Endothelial cell of umbilical vein (primary cell): ENCODE data around the gene TCHP. TPM values are rescaled to one million over a fixed set of nuclear protein-coding genes. Genes with fewer than 3 reads are reported as not detected.
"Not testable (repeated sequence)": the region's sequence is repeated elsewhere in the genome, so short reads cannot be mapped to it uniquely, and the experiment has no call there.

Experiments used
- BruUV-seq: library from RNA; stranded (reverse); fragments of 400-500 nt; replicated peaks from 2 replicates; lab custom pipeline; 2021; lab: Mats Ljungman, UMichigan
- CTCF ChIA-PET: fragments of 300-600, 350-600 bp; sonication (Branson Sonifier 250); formaldehyde crosslinking; loops from one replicate; lab custom pipeline; 2021; ENCODE audit warnings: antibody characterized with exemption, inconsistent platforms; lab: Charles Lee
- POLR2A ChIA-PET: fragments of 300-600, 350-600 bp; sonication (Branson Sonifier 250); formaldehyde crosslinking; loops from one replicate; lab custom pipeline; 2021; ENCODE audit warnings: antibody characterized with exemption, inconsistent platforms; lab: Charles Lee
- DNase-seq: peaks from one replicate; pipeline ENCODE4 v3.0.0-alpha.2; 2011; ENCODE audit warnings: low read depth, low spot score
- FAIRE-seq: peaks from 2 replicates; lab custom pipeline; 2011; peaks lifted over from hg19 to GRCh38; lab: Jason Lieb, UNC
- H2AFZ ChIP-seq: 2 replicates; pipeline ENCODE4 v1.6.0; 2012; ENCODE audit warnings: low read depth, low read length, control low read depth, inconsistent platforms
- H3K27ac ChIP-seq: 2 replicates; pipeline ENCODE4 v1.5.1; 2011; ENCODE audit warnings: low read depth, mild to moderate bottlenecking, control low read depth, low read length, moderate library complexity; ENCODE audit not compliant: insufficient read depth
- H3K27me3 ChIP-seq, 2 experiments: 2 replicates each; pipeline versions ENCODE4 v1.6.0 to v1.6.1; 2011; ENCODE audit warnings: low read length in 2 of 2, mixed read lengths in 1 of 2; ENCODE audit not compliant: control insufficient read depth in 2 of 2, insufficient read depth in 2 of 2
- H3K36me3 ChIP-seq, 2 experiments: 2 replicates in 1 of 2; 3 replicates in 1 of 2; pipeline ENCODE4 v1.5.1; 2011; ENCODE audit warnings: low read length in 2 of 2, mild to moderate bottlenecking in 1 of 2, moderate library complexity in 1 of 2; ENCODE audit not compliant: control insufficient read depth in 2 of 2, insufficient read depth in 2 of 2; ENCODE audit errors: extremely low read depth in 1 of 2
- H3K4me1 ChIP-seq: 3 replicates; pipeline ENCODE4 v1.5.1; 2011; ENCODE audit warnings: mild to moderate bottlenecking, low read length; ENCODE audit not compliant: control insufficient read depth, insufficient read depth; ENCODE audit errors: extremely low read depth
- H3K4me2 ChIP-seq: 2 replicates; pipeline ENCODE4 v1.6.1; 2011; ENCODE audit warnings: low read length, control low read depth, mixed read lengths; ENCODE audit not compliant: insufficient read depth
- H3K4me3 ChIP-seq, 3 experiments: fragments of 200-600 bp in 1 of 3; sonication (generic), shearing (Covaris generic) in 1 of 3; replicated peaks in 1 of 3; 2 replicates each; pipeline ENCODE4 v1.5.1; 2011 to 2016; ENCODE audit warnings: control low read depth in 3 of 3, low read length in 3 of 3, mild to moderate bottlenecking in 2 of 3, inconsistent platforms in 1 of 3, low read depth in 1 of 3, moderate library complexity in 1 of 3; ENCODE audit not compliant: insufficient read depth in 1 of 3
- H3K79me2 ChIP-seq: 2 replicates; pipeline ENCODE4 v1.6.0; 2012; ENCODE audit warnings: low read length, inconsistent platforms; ENCODE audit not compliant: control insufficient read depth, insufficient read depth
- H3K9ac ChIP-seq: replicated peaks from 2 replicates; pipeline ENCODE3; 2011; ENCODE audit warnings: low read length, control low read depth; ENCODE audit not compliant: insufficient read depth; ENCODE audit errors: extremely low read depth
- H3K9me1 ChIP-seq: replicated peaks from 3 replicates; pipeline ENCODE4 v1.6.0; 2011; ENCODE audit warnings: mild to moderate bottlenecking, low read length; ENCODE audit not compliant: control insufficient read depth, insufficient read depth; ENCODE audit errors: extremely low read depth
- H3K9me3 ChIP-seq: replicated peaks from 2 replicates; pipeline ENCODE4 v1.5.1; 2012; ENCODE audit warnings: low read length, inconsistent platforms; ENCODE audit not compliant: control insufficient read depth, insufficient read depth
- H4K20me1 ChIP-seq: replicated peaks from 2 replicates; pipeline ENCODE3; 2011; ENCODE audit warnings: mild to moderate bottlenecking, low read length; ENCODE audit not compliant: control insufficient read depth, insufficient read depth; ENCODE audit errors: extremely low read depth
- CTCF ChIP-seq, 2 donors: IDR thresholded peaks; 1 replicate in 1 of 2; 2 replicates in 1 of 2; pipeline ENCODE4 v1.5.1; 2011; ENCODE audit warnings: low read length in 2 of 2, mild to moderate bottlenecking in 2 of 2, moderate library complexity in 2 of 2, control low read depth in 1 of 2, inconsistent platforms in 1 of 2, low read depth in 1 of 2; ENCODE audit not compliant: insufficient read depth in 1 of 2; ENCODE audit errors: extremely low read depth in 1 of 2
- EZH2 ChIP-seq: IDR thresholded peaks from 2 replicates; pipeline ENCODE4 v1.6.1; 2012; ENCODE audit warnings: borderline replicate concordance, low read depth, mild to moderate bottlenecking, moderate library complexity, low read length, inconsistent platforms; ENCODE audit not compliant: severe bottlenecking
- FOS ChIP-seq: IDR thresholded peaks from 2 replicates; pipeline ENCODE4 v1.6.1; 2011; ENCODE audit warnings: mild to moderate bottlenecking, low read length, moderate library complexity, borderline replicate concordance; ENCODE audit not compliant: insufficient read depth
- GATA2 ChIP-seq: IDR thresholded peaks from 2 replicates; pipeline ENCODE4 v1.7.0; 2011; ENCODE audit warnings: low read depth, mild to moderate bottlenecking, moderate library complexity, mixed read lengths, low read length; ENCODE audit not compliant: insufficient read length, insufficient read depth
- JUN ChIP-seq: IDR thresholded peaks from 2 replicates; pipeline ENCODE4 v1.6.1; 2011; ENCODE audit warnings: borderline replicate concordance, low read depth; ENCODE audit not compliant: insufficient read length, insufficient read depth
- MAX ChIP-seq: IDR thresholded peaks from 2 replicates; pipeline ENCODE4 v1.6.1; 2011; ENCODE audit not compliant: insufficient read depth, insufficient read length
- MYC ChIP-seq: IDR thresholded peaks from one replicate; pipeline ENCODE4 v1.6.1; 2011; ENCODE audit warnings: mild to moderate bottlenecking, low read depth, low read length
- POLR2A ChIP-seq: IDR thresholded peaks from 2 replicates; pipeline ENCODE4 v1.6.1; 2012; ENCODE audit warnings: low read depth, mild to moderate bottlenecking, control low read depth, low read length
- POLR2AphosphoS5 ChIP-seq: IDR thresholded peaks from 2 replicates; pipeline ENCODE4 v1.6.1; 2012; ENCODE audit warnings: low read depth, mild to moderate bottlenecking, control low read depth, low read length, moderate library complexity; ENCODE audit not compliant: insufficient read depth
- dilution Hi-C: fragments of 300-500 bp; cut with MboI; formaldehyde crosslinking; loops from one replicate; pipeline ENCODE4 v1.15.0; 2019; ENCODE audit warnings: low sequenced_read_pairs; ENCODE audit not compliant: extremely low pct_ligation_motif_present
- intact Hi-C: fragments of 100-400 bp; cut with micrococcal nuclease; formaldehyde crosslinking; loops from one replicate; pipeline ENCODE4 v1.10.0; 2022
- polyA plus RNA-seq, 4 experiments: library from polyadenylated mRNA; depleted of rRNA in 3 of 4; stranded (reverse) in 3 of 4; unstranded in 1 of 4; fragments of >200 nt; gene quantifications; 2 replicates each; pipeline versions ENCODE4 v1.2.1 to v1.2.3, GENCODE V29; 2011 to 2012; ENCODE audit warnings: missing spikeins in 1 of 4
- total RNA-seq: library from RNA; stranded (reverse); gene quantifications from 2 replicates; pipeline ENCODE4 v1.2.3, GENCODE V29; 2021

TCHP gene
- total and polyA plus RNA-seq, 2 donors (not counting 3 experiments of a cell fraction or from before 2014, with no cell fraction given) = 12.9 to 24.3 TPM

DNA sequence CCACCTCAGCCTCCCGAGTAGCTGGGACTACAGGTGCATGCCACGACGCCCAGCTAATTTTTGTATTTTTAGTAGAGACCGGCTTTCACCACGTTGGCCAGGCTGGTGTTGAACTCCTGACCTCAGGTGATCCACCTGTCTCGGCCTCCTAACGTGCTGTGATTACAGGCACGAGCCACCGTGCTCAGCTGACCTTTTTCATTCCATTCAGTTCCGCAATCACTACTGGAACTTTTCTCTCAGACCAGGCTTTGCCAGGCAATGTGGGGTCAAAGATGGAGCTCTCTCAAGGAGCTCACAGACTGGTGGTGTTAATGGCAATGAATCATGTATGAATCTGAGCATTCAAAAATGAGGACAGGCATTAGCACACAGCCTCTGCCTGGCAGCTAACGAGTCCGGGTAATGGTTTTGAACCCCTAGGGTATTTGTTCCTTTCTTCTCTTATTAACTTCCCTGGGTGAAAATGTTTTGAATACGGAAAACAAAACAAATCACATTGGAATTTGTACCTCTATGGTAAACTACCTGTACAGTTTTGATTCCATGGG is 9.4 kb upstream of the TCHP start:
- Histone ChIP-seq H3K9me3 (no peaks in the 10 kb centered on the region), H3K9me1 (no peaks in the 10 kb centered on the region), H3K27me3 (no peaks in the 10 kb centered on the region), H4K20me1 (no peaks in the 10 kb centered on the region), H2AFZ (no peak overlapping the region), H3K4me3 (no peak overlapping the region), H3K36me3 (no peaks in the 10 kb centered on the region), H3K27ac (no peak overlapping the region), H3K9ac (no peak overlapping the region), H3K4me1 (peaks cover 23% of the 10 kb centered on the region), H3K79me2 (no peaks in the 10 kb centered on the region), H3K4me2 (no peak overlapping the region)
- BruUV-seq = no TSS peak
- ChIA-PET POLR2A (no interaction called here), CTCF (interaction anchor here (1.0 kb wide), 1 partner anchor 38 kb away, joined by 3 read pairs; no protein-coding TSS in a partner anchor)
- dilution Hi-C loops (no loop called here), intact Hi-C loops (no loop called here)
- DNase-seq (no peak), FAIRE-seq (no peak)
- no peak for TF ChIP-seq GATA2
- TF ChIP-seq JUN = no peak
- TF ChIP-seq MYC = no peak
- no peak for TF ChIP-seq CTCF (IDR thresholded peaks at IDR 0.05; ENCODE audit: extremely low read depth in 1 of 2, insufficient read depth in 1 of 2, low read depth in 1 of 2, low read length in 2 of 2)
- TF ChIP-seq FOS = no peak
- no peak for TF ChIP-seq POLR2AphosphoS5
- TF ChIP-seq POLR2A = no peak
- no peak for TF ChIP-seq MAX
- TF ChIP-seq EZH2 = no peak

GRCh38 chr12:109891731-109892130 is 8.3 kb upstream of the TCHP start:
- H3K27ac ChIP-seq, DNase-seq, POLR2A ChIA-PET, H3K4me3 ChIP-seq, BruUV-seq, H3K9me1 ChIP-seq, H3K4me2 ChIP-seq, CTCF ChIA-PET, H2AFZ ChIP-seq, H4K20me1 ChIP-seq, dilution Hi-C loops, H3K36me3 ChIP-seq, intact Hi-C loops, H3K9ac ChIP-seq, FAIRE-seq, H3K27me3 ChIP-seq, H3K9me3 ChIP-seq, H3K79me2 ChIP-seq: not testable (repeated sequence)
- H3K4me1 ChIP-seq = peaks cover 23% of the 10 kb centered on the region
